CD4-positive, alpha-beta T cell (primary cell): ENCODE data around the gene AIMP1. TPM values are rescaled to one million over a fixed set of nuclear protein-coding genes. Genes with fewer than 3 reads are reported as not detected.

Experiments used
- ATAC-seq: fragments of 200-7000 bp; cut with Tn5 transposase; one replicate; pipeline ENCODE4 v1.10.0; 2022; ENCODE audit warnings: mild to moderate bottlenecking; ENCODE audit not compliant: poor library complexity
- CTCF ChIA-PET: fragments of 350-600 bp; sonication (Branson Sonifier 250); formaldehyde crosslinking; loops from one replicate; lab custom pipeline; 2021; ENCODE audit warnings: antibody characterized with exemption, inconsistent platforms; lab: Charles Lee
- POLR2A ChIA-PET: fragments of 350-600 bp; sonication (Branson Sonifier 250); formaldehyde crosslinking; loops from one replicate; lab custom pipeline; 2021; ENCODE audit warnings: antibody characterized with exemption, inconsistent platforms; lab: Charles Lee
- DNase-seq, 14 experiments: peaks; one replicate each; pipeline ENCODE4 v3.0.0-alpha.2; 2013 to 2020; ENCODE audit warnings: mixed read lengths in 2 of 14
- H3K27ac ChIP-seq, 2 donors: one replicate each; pipeline versions ENCODE4 v1.5.1 to v1.7.0; 2013; ENCODE audit warnings: low read length in 2 of 2, low read depth in 1 of 2, mild to moderate bottlenecking in 1 of 2
- H3K27me3 ChIP-seq, 2 experiments: 1 replicate in 1 of 2; 2 replicates in 1 of 2; pipeline versions ENCODE4 v1.6.1 to v1.7.0; 2013; ENCODE audit warnings: low read length in 2 of 2, control low read depth in 1 of 2, mild to moderate bottlenecking in 1 of 2, moderate library complexity in 1 of 2; ENCODE audit not compliant: insufficient read depth in 2 of 2, control insufficient read depth in 1 of 2
- H3K36me3 ChIP-seq: one replicate; pipeline ENCODE4 v1.6.1; 2013; ENCODE audit warnings: low read length, control low read depth; ENCODE audit not compliant: insufficient read depth
- H3K4me1 ChIP-seq: one replicate; pipeline ENCODE4 v1.6.1; 2013; ENCODE audit warnings: low read length, control low read depth; ENCODE audit not compliant: insufficient read depth
- H3K4me3 ChIP-seq: one replicate; pipeline ENCODE4 v1.5.1; 2013; ENCODE audit warnings: mild to moderate bottlenecking, low read length, moderate library complexity
- H3K9me3 ChIP-seq, 2 experiments: 1 replicate in 1 of 2; 2 replicates in 1 of 2; pipeline versions ENCODE4 v1.6.1 to v1.7.0; 2013; ENCODE audit warnings: low read length in 2 of 2, mild to moderate bottlenecking in 2 of 2, control low read depth in 1 of 2, moderate library complexity in 1 of 2; ENCODE audit not compliant: control insufficient read depth in 1 of 2, insufficient read depth in 1 of 2
- H3K27ac Mint-ChIP-seq: one replicate; pipeline ENCODE4 v1.8.0; 2020; ENCODE audit warnings: mixed read lengths
- H3K27me3 Mint-ChIP-seq: one replicate; pipeline ENCODE4 v1.8.0; 2021; ENCODE audit warnings: mixed read lengths
- H3K36me3 Mint-ChIP-seq: one replicate; pipeline ENCODE4 v1.8.0; 2021; ENCODE audit warnings: low read depth, mixed read lengths
- H3K4me1 Mint-ChIP-seq: one replicate; pipeline ENCODE4 v1.8.0; 2021; ENCODE audit warnings: low read depth, mixed read lengths
- H3K4me3 Mint-ChIP-seq: one replicate; pipeline ENCODE4 v1.8.0; 2020; ENCODE audit warnings: mild to moderate bottlenecking, mixed read lengths
- H3K9me3 Mint-ChIP-seq: one replicate; pipeline ENCODE4 v1.8.0; 2020; ENCODE audit warnings: mixed read lengths
- CTCF ChIP-seq: fragments of 200-600 bp; IDR thresholded peaks from one replicate; pipeline ENCODE4 v1.8.0; 2022; ENCODE audit warnings: antibody characterized with exemption, mild to moderate bottlenecking
- intact Hi-C, 2 experiments: fragments of 100-400 bp; cut with DNase I in 1 of 2; cut with micrococcal nuclease in 1 of 2; formaldehyde crosslinking; loops; one replicate each; pipeline versions ENCODE4 v1.15.1 to v1.9.0; 2023 to 2025; cut with DNase I, micrococcal nuclease
- total RNA-seq, 174 experiments: library from RNA in 2 of 174; stranded (reverse) in 2 of 174; gene quantifications; one replicate each; pipeline ENCODE4 v1.2.3 and lab custom pipeline; 2021 to 2026

The AIMP1 gene
- total RNA-seq, 2 experiments from 2014 or later, result 75.4 to 77.8 TPM

GRCh38 chr4:106368678-106369077 is 52.3 kb downstream of the AIMP1 start, which contains the start of gene GIMD1:
TSS of gene GIMD1 (minus strand) at chr4:106368778. CDS start at chr4:106367435, 1,343 bp downstream.
- TF ChIP-seq CTCF, result no peak
- Mint-ChIP-seq H3K36me3 (no peaks in the 10 kb centered on the region), H3K27ac (no peak within 1 kb of the TSS), H3K4me1 (no peaks in the 10 kb centered on the region), H3K27me3 (peaks cover 28% of the 10 kb centered on the region), H3K4me3 (no peak within 1 kb of the TSS), H3K9me3 (no peaks in the 10 kb centered on the region)
- no peaks in the 10 kb centered on the region for H3K36me3 ChIP-seq
- ChIA-PET POLR2A (no interaction called here), CTCF (interaction anchor here (1.1 kb wide), 1 partner anchor 27 kb away, joined by 3 read pairs; no protein-coding TSS in a partner anchor)
- H3K4me3 ChIP-seq, result no peak within 1 kb of the TSS
- no peaks in the 10 kb centered on the region for H3K4me1 ChIP-seq
- ATAC-seq (no peak), DNase-seq (no peak)
- H3K9me3 ChIP-seq, result no peaks in the 10 kb centered on the region
- peaks cover 3 to 14% of the 10 kb centered on the region in 2 experiments for H3K27me3 ChIP-seq
- intact Hi-C loops, result no loop called here
- no peak within 1 kb of the TSS for H3K27ac ChIP-seq

GRCh38 chr4:106369456-106370060 is 53.2 kb downstream of the AIMP1 start:
- Mint-ChIP-seq H3K4me1 (no peaks in the 10 kb centered on the region), H3K27ac (no peak overlapping the region), H3K36me3 (no peaks in the 10 kb centered on the region), H3K4me3 (no peak overlapping the region), H3K27me3 (peaks cover 29% of the 10 kb centered on the region), H3K9me3 (no peaks in the 10 kb centered on the region)
- no peak overlapping the region for H3K4me3 ChIP-seq
- H3K27ac ChIP-seq, result no peak overlapping the region
- H3K4me1 ChIP-seq, result no peaks in the 10 kb centered on the region
- peak; percentile 15 for TF ChIP-seq CTCF
- H3K27me3 ChIP-seq, result peaks cover 0 to 14% of the 10 kb centered on the region in 2 experiments
- peak in 3 of 14 experiments; percentile 19 to 38 (median 33) for DNase-seq
- CTCF ChIA-PET, result interaction anchor here (1.1 kb wide), 1 partner anchor 28 kb away, joined by 3 read pairs; no protein-coding TSS in a partner anchor
- H3K36me3 ChIP-seq, result no peaks in the 10 kb centered on the region
- POLR2A ChIA-PET, result no interaction called here
- no peak for ATAC-seq
- intact Hi-C loops, result loop anchor here in 1 of 2 experiments (2.0 kb wide), 1 partner anchor 1367 kb away; no protein-coding TSS in a partner anchor
- no peaks in the 10 kb centered on the region for H3K9me3 ChIP-seq

- no peak for TF ChIP-seq CTCF
Observed at GRCh38 chr4:106370214-106370613, 53.9 kb downstream of the AIMP1 start.

More at GRCh38 chr4:106370214-106370613, 53.9 kb downstream of the AIMP1 start:
- no peak overlapping the region for H3K4me3 Mint-ChIP-seq
- Histone ChIP-seq H3K36me3 (no peaks in the 10 kb centered on the region), H3K9me3 (no peaks in the 10 kb centered on the region), H3K4me1 (no peaks in the 10 kb centered on the region), H3K27me3 (peaks cover 0 to 14% of the 10 kb centered on the region in 2 experiments), H3K4me3 (no peak overlapping the region), H3K27ac (no peak overlapping the region)
- POLR2A ChIA-PET, result no interaction called here
- CTCF ChIA-PET, result no interaction called here
- DNase-seq (no peak), ATAC-seq (no peak)
- H3K27ac Mint-ChIP-seq, result no peak overlapping the region
- peaks cover 31% of the 10 kb centered on the region for H3K27me3 Mint-ChIP-seq
- H3K36me3 Mint-ChIP-seq, result no peaks in the 10 kb centered on the region
- H3K4me1 Mint-ChIP-seq, result no peaks in the 10 kb centered on the region
- intact Hi-C loops, result loop anchor here in 1 of 2 experiments (2.0 kb wide), 1 partner anchor 1367 kb away; no protein-coding TSS in a partner anchor
- H3K9me3 Mint-ChIP-seq, result no peaks in the 10 kb centered on the region
